Heart left ventricle (tissue), 13 donors: ENCODE results near the gene HLCS.

Source experiments
- POLR2A ChIP-seq, 2 donors: fragments of 450-650 bp; IDR thresholded peaks; one replicate each; pipeline ENCODE4 v1.6.1; 2017; ENCODE audit warnings: antibody characterized with exemption in 2 of 2, mild to moderate bottlenecking in 2 of 2, moderate library complexity in 2 of 2
- TF ChIP-seq, protein P1 (sequence below), 12 donors: fragments of 200-600 bp; sonication (generic) in 4 of 12; IDR thresholded peaks; one replicate each; pipeline versions ENCODE4 v1.5.0 to v1.8.0; 2018 to 2022; ENCODE audit warnings: antibody characterized with exemption in 12 of 12, mild to moderate bottlenecking in 5 of 12
- donor health status: ischemic (EF 13 %, LVEDD 7.1; RV severe dilation, severe dysfunction).
- donor health status: DM: no; HTN: yes; CAD: no.
- donor health status: DM: no; HTN: no; CAD: no.
- donor health status: ischemic (EF 25% LVEDD 6.9; RV normal size, moderate dysfunction).
- donor health status: ischemic (EF 25% LVEDD 5.7; RV mildly dilated, moderate dysfunction).
- donor health status: ischemic (EF 35%, LVEDD 5.7; RV mildly dilated, moderate dysfunction).
- donor health status: nonischemic (EF 11% LVEDD 7.7; RV severe dilation, severe dysfunction).
- donor health status: DM: yes; HTN: yes; CAD: no.
- donor health status: PGD.
- donor health status: ischemic (EF 29% LVEDD 5.4; RV normal size, mild dysfunction).
- donor health status: nonischemic (EF 23%, LVEDD 6.1; RV moderate dilation, normal function).

DNA sequence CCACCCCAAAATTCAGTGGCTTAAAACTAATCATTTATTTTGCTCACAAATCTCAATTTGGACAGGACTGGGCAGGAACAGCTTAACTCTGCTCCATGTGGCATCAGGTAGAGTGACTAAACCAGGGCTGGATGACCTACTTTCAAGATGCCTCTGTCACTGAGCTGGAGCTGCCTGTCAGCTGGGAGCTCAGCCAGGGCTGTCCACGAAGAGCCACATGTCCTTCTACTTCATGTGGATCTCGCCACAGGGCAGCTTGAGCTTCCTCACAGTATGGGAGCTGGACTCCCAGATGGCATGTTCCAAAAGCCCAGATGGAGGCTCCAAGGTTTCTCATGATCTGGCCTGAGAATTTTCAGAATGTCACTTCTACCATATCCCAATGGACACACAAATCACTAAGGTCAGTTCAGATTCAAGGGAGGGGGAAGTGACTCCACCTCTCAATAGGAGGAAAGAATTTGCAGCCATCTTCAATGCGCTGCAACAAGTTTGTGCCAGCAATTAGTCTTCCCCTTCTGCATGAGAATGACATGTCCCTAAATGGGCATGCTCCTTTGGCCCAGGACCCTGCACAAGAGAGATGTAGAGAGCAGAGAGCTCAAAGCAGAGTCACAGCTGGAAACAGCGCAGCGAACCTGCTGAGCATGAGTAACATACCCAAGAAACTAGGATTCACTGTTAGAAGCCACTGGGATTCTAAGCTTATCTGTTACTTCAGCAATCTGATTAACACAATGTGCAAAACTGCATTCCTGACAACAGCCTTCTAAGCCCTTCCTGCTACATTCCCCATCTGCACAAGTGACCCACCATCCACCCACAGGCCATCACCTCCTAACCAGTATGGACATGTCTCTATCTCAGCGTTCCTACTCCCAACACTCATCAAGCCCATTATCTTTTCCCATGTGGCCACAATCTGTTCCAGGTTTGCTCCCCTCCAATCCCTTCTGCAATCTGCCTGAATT lies 17.0 kb downstream of the HLCS start:
- TF ChIP-seq, protein P1, sequence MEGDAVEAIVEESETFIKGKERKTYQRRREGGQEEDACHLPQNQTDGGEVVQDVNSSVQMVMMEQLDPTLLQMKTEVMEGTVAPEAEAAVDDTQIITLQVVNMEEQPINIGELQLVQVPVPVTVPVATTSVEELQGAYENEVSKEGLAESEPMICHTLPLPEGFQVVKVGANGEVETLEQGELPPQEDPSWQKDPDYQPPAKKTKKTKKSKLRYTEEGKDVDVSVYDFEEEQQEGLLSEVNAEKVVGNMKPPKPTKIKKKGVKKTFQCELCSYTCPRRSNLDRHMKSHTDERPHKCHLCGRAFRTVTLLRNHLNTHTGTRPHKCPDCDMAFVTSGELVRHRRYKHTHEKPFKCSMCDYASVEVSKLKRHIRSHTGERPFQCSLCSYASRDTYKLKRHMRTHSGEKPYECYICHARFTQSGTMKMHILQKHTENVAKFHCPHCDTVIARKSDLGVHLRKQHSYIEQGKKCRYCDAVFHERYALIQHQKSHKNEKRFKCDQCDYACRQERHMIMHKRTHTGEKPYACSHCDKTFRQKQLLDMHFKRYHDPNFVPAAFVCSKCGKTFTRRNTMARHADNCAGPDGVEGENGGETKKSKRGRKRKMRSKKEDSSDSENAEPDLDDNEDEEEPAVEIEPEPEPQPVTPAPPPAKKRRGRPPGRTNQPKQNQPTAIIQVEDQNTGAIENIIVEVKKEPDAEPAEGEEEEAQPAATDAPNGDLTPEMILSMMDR (IDR thresholded peaks at IDR 0.05) = no peak
- TF ChIP-seq POLR2A (IDR thresholded peaks at IDR 0.05) = no peak
